HG02981 (cell line): ENCODE data around the gene OTOA.
"Not testable (repeated sequence)": the region's sequence is repeated elsewhere in the genome, so short reads cannot be mapped to it uniquely, and the experiment has no call there.

Source experiments
- ATAC-seq: cut with Tn5 transposase; IDR thresholded peaks from one replicate; pipeline ENCODE4 v1.9.1; 2021; ENCODE audit warnings: mild to moderate bottlenecking, moderate library complexity; ENCODE audit not compliant: unreplicated experiment

OTOA gene

GRCh38 chr16:21801538-21802374 lies 138.0 kb downstream of the OTOA start:
- not testable (repeated sequence) for ATAC-seq

DNA sequence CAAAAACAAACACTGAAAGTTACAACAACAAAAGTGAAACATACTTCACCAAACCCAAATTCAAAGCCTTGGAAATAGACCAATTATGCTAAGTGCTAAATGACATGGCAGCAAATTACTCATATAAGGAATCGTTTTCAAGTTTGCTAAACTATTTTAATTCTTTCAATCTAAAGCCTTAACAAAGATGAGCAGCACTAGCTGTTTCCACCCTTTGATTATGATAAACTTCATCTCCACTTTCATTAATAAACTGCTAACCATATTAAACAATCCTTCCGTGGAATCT lies 138.6 kb downstream of the OTOA start:
- not testable (repeated sequence) for ATAC-seq
